GM18505 (cell line): ENCODE results near the gene C3orf20.

ENCODE experiments used
- ATAC-seq: cut with Tn5 transposase; IDR thresholded peaks from one replicate; pipeline ENCODE4 v1.9.1; 2021; ENCODE audit not compliant: unreplicated experiment
- POLR2A ChIP-seq: IDR thresholded peaks from 4 replicates; pipeline ENCODE4 v1.6.1; 2011; ENCODE audit warnings: borderline replicate concordance; ENCODE audit not compliant: insufficient read depth, insufficient read length; ENCODE audit errors: extremely low read depth

Gene C3orf20

DNA sequence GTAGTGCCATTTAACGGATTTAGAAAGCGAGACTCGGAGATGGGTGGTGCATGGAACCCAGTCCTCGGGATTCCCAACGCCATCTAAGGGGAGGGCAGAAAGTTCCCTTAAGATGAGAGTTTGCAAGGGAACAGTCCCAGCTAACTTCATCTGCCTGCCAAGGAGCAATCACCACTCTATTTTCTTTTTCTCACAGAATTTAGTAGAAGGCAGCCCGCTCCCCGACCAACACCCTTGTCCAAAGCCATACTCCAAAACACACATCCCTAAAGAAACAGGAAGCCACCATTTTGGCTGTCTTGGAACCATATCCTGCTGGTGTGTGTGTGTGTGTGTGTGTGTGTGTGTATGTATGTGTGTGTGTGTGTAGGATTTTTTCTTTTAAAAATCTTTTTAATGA lies 136.7 kb downstream of the C3orf20 start:
- ATAC-seq: no peak
- TF ChIP-seq POLR2A: no peak

DNA sequence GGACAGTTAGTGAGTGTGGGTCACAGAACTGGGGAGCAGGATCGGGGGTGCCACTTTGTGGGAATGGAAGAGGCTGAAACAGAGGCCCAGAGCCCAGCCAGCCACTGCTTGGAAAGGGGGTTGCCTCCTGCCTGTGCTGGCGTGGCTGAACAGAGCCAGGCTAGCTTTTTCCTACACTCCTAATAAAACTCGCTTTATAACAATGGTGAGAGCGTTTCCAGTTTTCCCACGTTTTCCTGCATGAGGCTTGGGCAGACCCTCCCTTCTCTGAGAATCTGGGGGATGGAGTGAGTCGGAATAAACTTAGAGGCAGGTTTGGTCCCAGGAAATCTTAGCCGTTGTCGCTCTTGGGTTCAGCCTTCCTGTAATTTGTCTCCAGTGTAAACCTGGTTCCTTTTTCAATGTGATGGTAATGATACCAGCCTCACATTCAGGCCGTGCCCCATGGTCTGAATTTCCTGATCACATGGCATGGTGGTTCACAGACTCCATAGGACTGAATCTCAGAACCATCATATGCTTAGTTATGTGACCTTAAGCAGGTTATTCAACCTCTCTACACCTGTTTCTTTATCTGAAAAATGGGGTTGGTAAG lies 137.4 kb downstream of the C3orf20 start:
- TF ChIP-seq POLR2A: no peak
- ATAC-seq: no peak

DNA sequence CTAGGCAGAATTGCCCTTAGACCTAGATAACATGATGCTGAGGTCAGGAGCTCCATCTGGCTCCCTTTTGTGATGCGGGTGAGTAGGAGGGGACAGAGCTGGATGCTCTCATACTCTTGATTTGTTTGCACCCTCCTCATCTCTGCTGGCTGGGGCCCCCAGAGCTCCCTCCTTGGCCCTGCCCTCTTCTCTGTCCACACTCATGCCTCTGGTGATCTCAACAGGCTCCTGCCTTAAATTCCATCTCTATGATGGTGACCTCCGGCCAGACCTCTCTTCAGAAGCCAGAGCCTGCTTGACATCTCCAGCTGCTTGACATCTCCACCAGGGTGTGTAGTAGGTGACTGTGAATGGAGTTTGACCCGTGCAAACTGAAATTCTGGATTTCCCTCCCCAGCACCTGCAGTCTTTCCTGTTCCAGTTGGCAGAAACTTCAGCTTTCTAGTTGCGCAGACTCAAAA lies 139.5 kb downstream of the C3orf20 start:
- TF ChIP-seq POLR2A: no peak
- no peak for ATAC-seq

DNA sequence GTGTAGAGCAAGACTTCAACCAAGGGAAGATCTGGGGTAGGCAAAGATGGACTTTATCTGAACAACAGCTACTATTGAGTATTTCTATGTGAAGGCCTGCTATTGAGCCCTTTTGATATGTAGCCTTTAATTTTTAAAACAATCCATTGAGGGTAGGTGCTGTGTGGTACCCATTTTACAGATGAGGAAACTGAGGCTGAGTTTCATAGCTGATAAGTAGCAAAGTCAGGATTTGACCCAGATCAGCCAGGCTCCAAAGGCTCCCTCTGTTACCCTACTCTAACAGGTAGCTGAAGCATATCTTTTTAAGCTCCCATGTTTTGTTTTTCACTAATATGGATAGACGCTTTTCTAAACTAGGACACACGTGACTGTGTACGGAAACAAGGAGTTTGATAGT lies 141.4 kb downstream of the C3orf20 start:
- no peak for TF ChIP-seq POLR2A
- ATAC-seq: no peak

DNA sequence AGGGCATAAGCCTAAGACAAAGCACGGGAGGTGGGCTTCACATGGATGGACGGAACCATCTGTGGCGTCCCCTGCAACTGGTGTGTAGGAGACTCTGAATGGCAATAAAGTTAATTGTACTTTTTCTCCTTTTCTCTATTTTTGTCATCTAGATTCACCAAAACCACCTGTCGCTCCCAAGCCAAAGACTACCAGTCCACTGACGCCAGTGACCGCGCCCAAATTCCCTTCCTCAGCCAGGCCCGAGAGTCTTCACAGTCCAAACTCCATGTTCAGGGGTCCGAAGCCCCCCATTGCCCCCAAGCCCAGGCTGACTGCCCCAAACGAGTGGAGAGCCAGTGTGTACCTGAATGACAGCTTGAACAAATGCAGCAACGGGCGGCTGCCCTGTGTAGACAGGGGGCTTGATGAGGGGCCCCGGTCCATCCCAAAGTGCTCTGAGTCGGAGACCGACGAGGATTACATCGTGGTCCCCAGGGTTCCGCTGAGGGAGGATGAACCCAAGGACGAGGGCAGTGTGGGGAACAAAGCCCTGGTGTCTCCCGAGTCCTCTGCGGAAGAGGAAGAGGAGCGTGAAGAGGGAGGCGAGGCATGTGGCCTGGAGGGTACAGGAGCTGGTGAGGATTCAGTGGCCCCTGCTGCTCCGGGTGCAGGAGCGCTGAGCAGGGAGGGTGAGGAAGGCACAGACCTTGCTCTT lies 144.0 kb downstream of the C3orf20 start, which contains the start of gene FGD5:
Gene FGD5 (plus strand): TSS at position 159 of the 697 bp plus-strand sequence. CDS start 110 bp downstream, at position 269.
- TF ChIP-seq POLR2A: no peak
- no peak for ATAC-seq

DNA sequence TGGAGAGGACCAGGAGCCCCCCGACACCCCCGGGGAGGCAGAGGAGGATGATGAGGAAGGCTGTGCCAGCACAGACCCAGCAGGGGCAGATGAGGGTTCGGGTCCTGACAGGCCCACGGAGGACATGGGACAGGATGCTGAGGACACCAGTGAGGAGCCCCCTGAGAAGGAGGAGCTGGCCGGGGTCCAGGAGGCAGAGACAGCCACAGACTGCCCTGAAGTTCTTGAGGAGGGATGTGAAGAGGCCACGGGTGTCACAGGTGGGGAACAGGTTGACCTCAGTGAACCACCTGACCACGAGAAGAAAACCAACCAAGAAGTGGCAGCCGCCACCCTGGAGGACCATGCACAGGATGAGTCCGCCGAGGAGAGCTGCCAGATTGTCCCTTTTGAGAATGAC lies 144.7 kb downstream of the C3orf20 start:
- ATAC-seq: no peak
- no peak for TF ChIP-seq POLR2A

DNA sequence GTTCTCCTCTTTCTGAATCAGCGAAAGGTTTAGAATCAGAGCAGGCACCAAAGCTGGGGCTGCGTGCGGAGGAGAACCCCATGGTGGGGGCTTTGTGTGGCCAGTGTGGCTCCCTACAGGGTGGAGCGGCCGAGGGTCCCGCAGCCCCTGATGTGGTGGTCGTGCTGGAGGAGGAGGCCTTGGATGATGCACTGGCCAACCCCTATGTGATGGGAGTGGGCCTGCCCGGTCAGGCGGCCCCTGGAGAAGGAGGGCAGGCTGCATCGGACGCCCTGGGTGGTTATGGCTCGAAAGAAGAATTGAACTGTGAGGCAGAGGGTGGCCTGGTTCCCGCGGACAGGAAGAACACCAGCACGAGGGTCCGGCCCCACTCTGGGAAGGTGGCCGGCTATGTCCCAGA lies 145.2 kb downstream of the C3orf20 start:
- TF ChIP-seq POLR2A: no peak
- ATAC-seq: no peak

DNA sequence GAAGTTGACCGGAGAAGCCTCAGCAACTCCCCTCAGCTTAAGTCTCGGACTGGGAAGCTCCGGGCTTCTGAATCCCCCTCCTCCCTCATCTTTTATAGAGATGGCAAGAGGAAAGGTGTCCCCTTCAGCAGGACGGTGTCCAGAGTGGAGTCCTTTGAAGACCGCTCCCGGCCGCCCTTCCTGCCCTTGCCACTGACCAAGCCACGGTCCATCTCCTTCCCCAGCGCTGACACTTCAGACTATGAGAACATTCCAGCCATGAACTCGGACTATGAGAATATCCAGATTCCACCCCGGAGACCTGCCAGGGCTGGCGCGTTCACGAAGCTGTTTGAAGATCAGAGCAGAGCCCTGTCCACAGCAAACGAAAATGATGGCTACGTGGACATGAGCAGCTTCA lies 146.2 kb downstream of the C3orf20 start:
- no peak for ATAC-seq
- no peak for TF ChIP-seq POLR2A

DNA sequence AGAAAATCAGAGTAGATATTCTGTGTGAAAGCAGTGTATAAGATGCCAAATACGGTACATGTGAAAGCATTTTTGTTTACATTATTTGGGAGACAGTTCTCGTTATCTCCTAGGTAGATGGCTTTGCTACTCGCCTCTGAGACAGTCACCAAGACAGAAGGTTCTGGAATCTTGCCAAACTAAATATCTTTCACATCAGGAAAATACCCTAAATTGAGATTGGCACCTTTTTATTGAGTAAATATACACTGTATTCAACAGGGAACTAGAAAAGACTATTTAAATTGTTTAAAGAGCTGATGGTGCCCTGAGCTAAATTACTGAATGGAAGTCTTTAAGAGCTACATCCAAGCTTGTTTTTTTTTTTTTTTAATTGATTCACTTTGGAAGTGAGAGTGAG lies 147.2 kb downstream of the C3orf20 start:
- no peak for ATAC-seq
- TF ChIP-seq POLR2A: no peak
